ENCODE data around the gene TBC1D10A. TPM values are rescaled to one million over a fixed set of nuclear protein-coding genes. Genes with fewer than 3 reads are reported as not detected.

TBC1D10A gene
- polyA plus RNA-seq, 1 of the 3 experiments (the other 2 are of a cell fraction): 15.3 TPM

DNA sequence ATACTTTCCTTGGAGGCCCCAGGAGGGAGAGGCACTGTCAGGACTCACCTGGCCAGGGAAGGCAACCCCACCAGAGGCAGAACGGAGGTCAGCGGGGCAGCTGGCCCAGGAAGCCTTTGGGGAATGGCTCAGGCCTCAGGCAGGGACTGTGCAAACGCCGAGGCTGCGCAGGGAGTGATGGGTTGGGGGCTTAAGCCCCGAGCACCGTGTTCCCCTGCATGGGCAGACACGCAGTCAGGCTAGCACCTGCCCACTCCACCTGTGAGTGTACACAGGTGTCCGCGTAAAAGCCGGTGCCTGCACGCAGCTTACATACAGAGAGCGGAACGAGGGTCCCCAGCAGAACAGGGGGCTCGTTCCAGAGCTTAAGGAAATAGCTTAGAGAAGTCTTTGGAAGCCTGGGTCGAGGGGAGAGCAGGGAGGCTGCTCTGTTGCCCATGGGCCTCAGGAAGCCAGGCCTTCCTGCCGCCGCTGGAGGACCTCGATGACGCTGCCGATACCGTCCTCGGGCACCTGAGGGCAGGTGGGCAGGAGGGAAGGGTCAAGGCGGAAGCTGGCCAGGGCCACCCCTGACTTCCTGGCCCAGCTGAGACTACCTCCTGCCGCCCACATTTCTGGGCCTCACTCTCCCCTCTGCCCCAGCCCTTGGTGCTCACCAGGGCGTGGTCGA lies 41.4 kb downstream of the TBC1D10A start:
- 87% methylated on average over 13 of the region's 27 CpGs for WGBS (ENCODE audit: low lambda C conversion rate)
- Histone ChIP-seq H3K4me2 (no peak overlapping the region), H3K27me3 (ENCODE audit: insufficient read depth) (no peaks in the 10 kb centered on the region), H3K9ac (no peak overlapping the region), H3K9me3 (no peaks in the 10 kb centered on the region), H3F3A (replicated peaks; ENCODE audit: insufficient read depth) (peaks cover 18% of the 10 kb centered on the region), H3K9me2 (no peaks in the 10 kb centered on the region), H3K4me1 (ENCODE audit: control insufficient read depth in 1 of 2, insufficient read depth in 2 of 2, low read depth in 1 of 2, low read length in 1 of 2) (peaks cover 6 to 17% of the 10 kb centered on the region in 2 experiments; a peak in 2 of 4 replicates), H3K36me3 (replicated peaks in 1 of 2; ENCODE audit: control insufficient read depth in 1 of 2, insufficient read depth in 2 of 2, low read length in 1 of 2) (peaks cover 0 to 2% of the 10 kb centered on the region in 2 experiments), H3K27ac (ENCODE audit: low read depth in 2 of 2, low read length in 1 of 2) (no peak overlapping the region), H4K20me1 (ENCODE audit: insufficient read depth) (peaks cover 4% of the 10 kb centered on the region; the same call in 1 of the 2 replicates), H3K4me3 (ENCODE audit: low read depth in 2 of 2, low read length in 1 of 2) (no peak overlapping the region), H3K79me2 (ENCODE audit: insufficient read depth) (no peaks in the 10 kb centered on the region), H2AFZ (ENCODE audit: low read depth) (no peak overlapping the region)
- CTCF ChIA-PET: interaction anchor here (0.8 to 12.9 kb wide), 14 partner anchors 10 to 681 kb away, joined by 3 to 228 read pairs (median 4); partner anchors contain the start of genes NF2, RNF215, SEC14L2 and SF3A1
- POLR2A ChIA-PET: no interaction called here
- DNase-seq: no peak
- TF ChIP-seq MEF2A (IDR thresholded peaks at IDR 0.05; ENCODE audit: borderline replicate concordance, low read depth) (no peak), EZH2phosphoT487 (IDR thresholded peaks at IDR 0.05; ENCODE audit: borderline replicate concordance, low read depth) (no peak), CHD2 (IDR thresholded peaks at IDR 0.05; ENCODE audit: low read length, partially characterized antibody) (no peak)

DNA sequence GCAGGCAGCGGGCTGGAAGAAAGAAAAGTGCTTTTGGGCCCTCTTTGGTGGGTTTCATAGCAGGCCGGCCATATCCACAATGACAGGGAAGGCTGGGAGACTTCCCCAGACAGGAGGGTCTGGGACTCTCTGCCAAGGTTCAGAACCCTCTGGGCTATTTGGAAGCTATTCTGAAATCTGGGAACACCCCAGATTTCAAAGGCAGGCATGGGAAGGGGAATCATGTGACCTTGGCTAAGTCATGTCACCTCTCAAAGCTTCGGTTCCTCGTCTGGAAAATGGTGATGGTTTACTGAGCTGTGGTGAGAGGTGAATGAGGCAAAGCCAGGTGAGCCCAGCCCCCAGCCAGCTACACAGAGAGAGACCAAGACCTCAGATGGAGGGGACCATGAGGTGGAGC lies 42.1 kb downstream of the TBC1D10A start:
- H3K9ac ChIP-seq: no peak overlapping the region
- peaks cover 4% of the 10 kb centered on the region; the same call in 1 of the 2 replicates for H4K20me1 ChIP-seq (ENCODE audit: insufficient read depth)
- H3K79me2 ChIP-seq (ENCODE audit: insufficient read depth): no peaks in the 10 kb centered on the region
- H3K4me3 ChIP-seq (ENCODE audit: low read depth in 2 of 2, low read length in 1 of 2): no peak overlapping the region
- POLR2A ChIA-PET: no interaction called here
- peaks cover 0 to 2% of the 10 kb centered on the region in 2 experiments for H3K36me3 ChIP-seq (replicated peaks in 1 of 2; ENCODE audit: control insufficient read depth in 1 of 2, insufficient read depth in 2 of 2, low read length in 1 of 2)
- no peak for DNase-seq
- H3F3A ChIP-seq (replicated peaks; ENCODE audit: insufficient read depth): peaks cover 17% of the 10 kb centered on the region
- no peaks in the 10 kb centered on the region for H3K9me2 ChIP-seq
- H3K4me2 ChIP-seq: no peak overlapping the region
- 94% methylated on average over 4 of the region's 4 CpGs for WGBS (ENCODE audit: low lambda C conversion rate)
- H2AFZ ChIP-seq (ENCODE audit: low read depth): no peak overlapping the region
- no peaks in the 10 kb centered on the region for H3K9me3 ChIP-seq
- H3K27ac ChIP-seq (ENCODE audit: low read depth in 2 of 2, low read length in 1 of 2): no peak overlapping the region
- CTCF ChIA-PET: interaction anchor here (1.7 to 12.9 kb wide), 4 partner anchors 10 to 176 kb away, joined by 4 to 228 read pairs (median 14); partner anchors contain the start of genes RNF215 and SEC14L2
- H3K27me3 ChIP-seq (ENCODE audit: insufficient read depth): no peaks in the 10 kb centered on the region
- peaks cover 0 to 11% of the 10 kb centered on the region in 2 experiments; a peak in 1 of 4 replicates for H3K4me1 ChIP-seq (ENCODE audit: control insufficient read depth in 1 of 2, insufficient read depth in 2 of 2, low read depth in 1 of 2, low read length in 1 of 2)
- TF ChIP-seq RCOR1 (IDR thresholded peaks at IDR 0.05; ENCODE audit: low read length) (no peak), EP300 (IDR thresholded peaks at IDR 0.05; ENCODE audit: borderline replicate concordance in 1 of 2, low read depth in 1 of 2, low read length in 1 of 2) (no peak), JUND (IDR thresholded peaks at IDR 0.05) (no peak), ELF1 (IDR thresholded peaks at IDR 0.05) (no peak), RAD21 (IDR thresholded peaks at IDR 0.05; ENCODE audit: low read length) (no peak), TCF12 (IDR thresholded peaks at IDR 0.05) (no peak), FOSL2 (IDR thresholded peaks at IDR 0.05; ENCODE audit: borderline replicate concordance, low read depth) (no peak), MEF2A (IDR thresholded peaks at IDR 0.05; ENCODE audit: borderline replicate concordance, low read depth) (no peak), FOXJ3 (CRISPR knock-in tag; IDR thresholded peaks at IDR 0.05) (no peak), MXI1 (IDR thresholded peaks at IDR 0.05; ENCODE audit: low read depth, low read length) (no peak), SIN3A (IDR thresholded peaks at IDR 0.05; ENCODE audit: borderline replicate concordance, low read depth, low read length) (no peak), TAF1 (IDR thresholded peaks at IDR 0.05; ENCODE audit: borderline replicate concordance, low read depth, low read length) (no peak), EZH2phosphoT487 (IDR thresholded peaks at IDR 0.05; ENCODE audit: borderline replicate concordance, low read depth) (no peak)
- TF ChIP-seq, protein P1, sequence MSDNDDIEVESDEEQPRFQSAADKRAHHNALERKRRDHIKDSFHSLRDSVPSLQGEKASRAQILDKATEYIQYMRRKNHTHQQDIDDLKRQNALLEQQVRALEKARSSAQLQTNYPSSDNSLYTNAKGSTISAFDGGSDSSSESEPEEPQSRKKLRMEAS (IDR thresholded peaks at IDR 0.05; ENCODE audit: low read depth): no peak
- TF ChIP-seq, protein P2, sequence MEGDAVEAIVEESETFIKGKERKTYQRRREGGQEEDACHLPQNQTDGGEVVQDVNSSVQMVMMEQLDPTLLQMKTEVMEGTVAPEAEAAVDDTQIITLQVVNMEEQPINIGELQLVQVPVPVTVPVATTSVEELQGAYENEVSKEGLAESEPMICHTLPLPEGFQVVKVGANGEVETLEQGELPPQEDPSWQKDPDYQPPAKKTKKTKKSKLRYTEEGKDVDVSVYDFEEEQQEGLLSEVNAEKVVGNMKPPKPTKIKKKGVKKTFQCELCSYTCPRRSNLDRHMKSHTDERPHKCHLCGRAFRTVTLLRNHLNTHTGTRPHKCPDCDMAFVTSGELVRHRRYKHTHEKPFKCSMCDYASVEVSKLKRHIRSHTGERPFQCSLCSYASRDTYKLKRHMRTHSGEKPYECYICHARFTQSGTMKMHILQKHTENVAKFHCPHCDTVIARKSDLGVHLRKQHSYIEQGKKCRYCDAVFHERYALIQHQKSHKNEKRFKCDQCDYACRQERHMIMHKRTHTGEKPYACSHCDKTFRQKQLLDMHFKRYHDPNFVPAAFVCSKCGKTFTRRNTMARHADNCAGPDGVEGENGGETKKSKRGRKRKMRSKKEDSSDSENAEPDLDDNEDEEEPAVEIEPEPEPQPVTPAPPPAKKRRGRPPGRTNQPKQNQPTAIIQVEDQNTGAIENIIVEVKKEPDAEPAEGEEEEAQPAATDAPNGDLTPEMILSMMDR (IDR thresholded peaks at IDR 0.05): no peak
- TF ChIP-seq, protein P3, sequence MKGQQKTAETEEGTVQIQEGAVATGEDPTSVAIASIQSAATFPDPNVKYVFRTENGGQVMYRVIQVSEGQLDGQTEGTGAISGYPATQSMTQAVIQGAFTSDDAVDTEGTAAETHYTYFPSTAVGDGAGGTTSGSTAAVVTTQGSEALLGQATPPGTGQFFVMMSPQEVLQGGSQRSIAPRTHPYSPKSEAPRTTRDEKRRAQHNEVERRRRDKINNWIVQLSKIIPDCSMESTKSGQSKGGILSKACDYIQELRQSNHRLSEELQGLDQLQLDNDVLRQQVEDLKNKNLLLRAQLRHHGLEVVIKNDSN (IDR thresholded peaks at IDR 0.05; ENCODE audit: borderline replicate concordance, low read depth): no peak
- TF ChIP-seq, protein P4, sequence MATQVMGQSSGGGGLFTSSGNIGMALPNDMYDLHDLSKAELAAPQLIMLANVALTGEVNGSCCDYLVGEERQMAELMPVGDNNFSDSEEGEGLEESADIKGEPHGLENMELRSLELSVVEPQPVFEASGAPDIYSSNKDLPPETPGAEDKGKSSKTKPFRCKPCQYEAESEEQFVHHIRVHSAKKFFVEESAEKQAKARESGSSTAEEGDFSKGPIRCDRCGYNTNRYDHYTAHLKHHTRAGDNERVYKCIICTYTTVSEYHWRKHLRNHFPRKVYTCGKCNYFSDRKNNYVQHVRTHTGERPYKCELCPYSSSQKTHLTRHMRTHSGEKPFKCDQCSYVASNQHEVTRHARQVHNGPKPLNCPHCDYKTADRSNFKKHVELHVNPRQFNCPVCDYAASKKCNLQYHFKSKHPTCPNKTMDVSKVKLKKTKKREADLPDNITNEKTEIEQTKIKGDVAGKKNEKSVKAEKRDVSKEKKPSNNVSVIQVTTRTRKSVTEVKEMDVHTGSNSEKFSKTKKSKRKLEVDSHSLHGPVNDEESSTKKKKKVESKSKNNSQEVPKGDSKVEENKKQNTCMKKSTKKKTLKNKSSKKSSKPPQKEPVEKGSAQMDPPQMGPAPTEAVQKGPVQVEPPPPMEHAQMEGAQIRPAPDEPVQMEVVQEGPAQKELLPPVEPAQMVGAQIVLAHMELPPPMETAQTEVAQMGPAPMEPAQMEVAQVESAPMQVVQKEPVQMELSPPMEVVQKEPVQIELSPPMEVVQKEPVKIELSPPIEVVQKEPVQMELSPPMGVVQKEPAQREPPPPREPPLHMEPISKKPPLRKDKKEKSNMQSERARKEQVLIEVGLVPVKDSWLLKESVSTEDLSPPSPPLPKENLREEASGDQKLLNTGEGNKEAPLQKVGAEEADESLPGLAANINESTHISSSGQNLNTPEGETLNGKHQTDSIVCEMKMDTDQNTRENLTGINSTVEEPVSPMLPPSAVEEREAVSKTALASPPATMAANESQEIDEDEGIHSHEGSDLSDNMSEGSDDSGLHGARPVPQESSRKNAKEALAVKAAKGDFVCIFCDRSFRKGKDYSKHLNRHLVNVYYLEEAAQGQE (IDR thresholded peaks at IDR 0.05; ENCODE audit: low read depth, low read length): no peak
- TF ChIP-seq, protein P5, sequence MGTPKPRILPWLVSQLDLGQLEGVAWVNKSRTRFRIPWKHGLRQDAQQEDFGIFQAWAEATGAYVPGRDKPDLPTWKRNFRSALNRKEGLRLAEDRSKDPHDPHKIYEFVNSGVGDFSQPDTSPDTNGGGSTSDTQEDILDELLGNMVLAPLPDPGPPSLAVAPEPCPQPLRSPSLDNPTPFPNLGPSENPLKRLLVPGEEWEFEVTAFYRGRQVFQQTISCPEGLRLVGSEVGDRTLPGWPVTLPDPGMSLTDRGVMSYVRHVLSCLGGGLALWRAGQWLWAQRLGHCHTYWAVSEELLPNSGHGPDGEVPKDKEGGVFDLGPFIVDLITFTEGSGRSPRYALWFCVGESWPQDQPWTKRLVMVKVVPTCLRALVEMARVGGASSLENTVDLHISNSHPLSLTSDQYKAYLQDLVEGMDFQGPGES (IDR thresholded peaks at IDR 0.05; ENCODE audit: low read depth, low read length): no peak
